ENCODE results near the gene SRSF5. TPM values are rescaled to one million over a fixed set of nuclear protein-coding genes. Genes with fewer than 3 reads are reported as not detected.

Gene SRSF5
- total RNA-seq, 1 experiment from 2014 or later, result 389 TPM

DNA sequence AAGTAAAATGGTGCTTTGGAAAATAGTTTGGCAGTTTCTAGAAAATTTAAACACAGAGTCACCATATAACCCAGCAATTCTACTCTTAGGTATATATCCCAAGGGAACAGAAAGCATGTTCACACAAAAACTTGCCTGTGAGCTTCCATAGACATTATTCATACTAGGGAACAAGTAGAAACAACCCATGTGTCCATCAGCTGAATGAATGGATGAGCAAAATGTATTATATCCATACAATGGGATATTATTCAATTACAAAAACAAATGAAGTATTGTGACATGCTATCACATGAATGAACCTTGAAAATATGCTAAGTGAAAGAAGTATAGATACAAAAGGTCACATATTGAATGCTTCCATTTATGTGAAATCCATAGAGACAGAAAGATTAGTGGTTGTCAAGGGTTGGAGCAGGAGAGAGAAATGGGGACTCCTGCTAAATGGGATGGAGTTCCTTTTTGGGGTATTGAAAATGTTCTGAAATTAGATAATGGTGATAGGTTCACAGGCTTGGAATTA, 22.2 kb downstream of the SRSF5 start:
- H2AK5ac ChIP-seq (ENCODE audit: insufficient read length, low read length), result no peak overlapping the region
- H2BK5ac ChIP-seq (ENCODE audit: insufficient read length, low read length), result no peak overlapping the region
- Mint-ChIP-seq H3K36me3 (ENCODE audit: insufficient read depth in 1 of 3, low read depth in 3 of 3) (0 out of 7 replicates have a peak, but pooled peaks cover 0 to 2% (median 0%) of the 10 kb centered on the region in 3 experiments), H3K4me3 (no peak overlapping the region), H3K4me1 (no peaks in the 10 kb centered on the region), H3K27ac (no peak overlapping the region), H3K27me3 (ENCODE audit: low read depth) (peaks cover 4% of the 10 kb centered on the region), H3K9me3 (no peaks in the 10 kb centered on the region; a peak in 1 of 5 replicates)
- H3K56ac ChIP-seq (ENCODE audit: insufficient read length, low read depth, low read length), result no peak overlapping the region
- no peaks in the 10 kb centered on the region for H3K4me1 ChIP-seq (ENCODE audit: insufficient read depth, low read length)
- no peak overlapping the region for H3K18ac ChIP-seq (ENCODE audit: insufficient read length, low read depth, low read length)
- H3T11ph ChIP-seq (ENCODE audit: low read length), result no peak overlapping the region
- H3K9ac ChIP-seq (ENCODE audit: extremely low read depth, insufficient read length, low read length), result no peak overlapping the region
- no peak overlapping the region for H3K14ac ChIP-seq (ENCODE audit: insufficient read depth, low read length)
- H2BK12ac ChIP-seq (ENCODE audit: insufficient read length, low read depth, low read length), result no peak overlapping the region
- no peak overlapping the region for H3K4ac ChIP-seq (ENCODE audit: low read depth, low read length)
- no peaks in the 10 kb centered on the region for H4K20me1 ChIP-seq (ENCODE audit: control insufficient read depth, insufficient read depth, insufficient read length)
- no peaks in the 10 kb centered on the region for H3K9me3 ChIP-seq (ENCODE audit: control insufficient read depth, low read depth, low read length)
- no peak overlapping the region for H2AFZ ChIP-seq (ENCODE audit: low read length)
- H3K79me2 ChIP-seq (ENCODE audit: insufficient read depth, low read length), result no peaks in the 10 kb centered on the region
- no peak overlapping the region for H2BK20ac ChIP-seq (ENCODE audit: low read depth, low read length, poor library complexity, severe bottlenecking)
- H3K79me1 ChIP-seq (ENCODE audit: insufficient read depth, low read depth, low read length, poor library complexity, severe bottlenecking), result no peaks in the 10 kb centered on the region
- no peak overlapping the region for H3K23ac ChIP-seq (ENCODE audit: insufficient read length, low read depth, low read length)
- no peak overlapping the region for H2BK15ac ChIP-seq (ENCODE audit: low read depth, low read length)
- H4K8ac ChIP-seq (replicated peaks; ENCODE audit: insufficient read length, low read depth, low read length), result no peak overlapping the region
- no peak for TF ChIP-seq CTCF (conservative IDR thresholded peaks at IDR 0.05)
- H3K23me2 ChIP-seq (ENCODE audit: insufficient read length, low read depth, low read length, poor library complexity, severe bottlenecking), result no peaks in the 10 kb centered on the region
- H3K27me3 ChIP-seq (ENCODE audit: insufficient read depth, low read length), result no peaks in the 10 kb centered on the region
- no peak overlapping the region for H4K91ac ChIP-seq (ENCODE audit: insufficient read length, low read depth, low read length)
- DNase-seq, result no peak
- no peak overlapping the region for H3K27ac ChIP-seq (ENCODE audit: insufficient read length, low read depth, low read length)
- H4K5ac ChIP-seq (ENCODE audit: insufficient read length, low read depth, low read length), result no peak overlapping the region
- H2BK120ac ChIP-seq (ENCODE audit: low read depth, low read length, poor library complexity, severe bottlenecking), result no peak overlapping the region
- H3K4me2 ChIP-seq (ENCODE audit: insufficient read depth, insufficient read length, low read length), result no peak overlapping the region
